ENCODE results near the gene ZC3H8.
A peak's percentile ranks its signal among the peaks of the same experiment; 100 is the strongest.
"Not testable (repeated sequence)": the region's sequence is repeated elsewhere in the genome, so short reads cannot be mapped to it uniquely, and the experiment has no call there.

The ZC3H8 gene

DNA sequence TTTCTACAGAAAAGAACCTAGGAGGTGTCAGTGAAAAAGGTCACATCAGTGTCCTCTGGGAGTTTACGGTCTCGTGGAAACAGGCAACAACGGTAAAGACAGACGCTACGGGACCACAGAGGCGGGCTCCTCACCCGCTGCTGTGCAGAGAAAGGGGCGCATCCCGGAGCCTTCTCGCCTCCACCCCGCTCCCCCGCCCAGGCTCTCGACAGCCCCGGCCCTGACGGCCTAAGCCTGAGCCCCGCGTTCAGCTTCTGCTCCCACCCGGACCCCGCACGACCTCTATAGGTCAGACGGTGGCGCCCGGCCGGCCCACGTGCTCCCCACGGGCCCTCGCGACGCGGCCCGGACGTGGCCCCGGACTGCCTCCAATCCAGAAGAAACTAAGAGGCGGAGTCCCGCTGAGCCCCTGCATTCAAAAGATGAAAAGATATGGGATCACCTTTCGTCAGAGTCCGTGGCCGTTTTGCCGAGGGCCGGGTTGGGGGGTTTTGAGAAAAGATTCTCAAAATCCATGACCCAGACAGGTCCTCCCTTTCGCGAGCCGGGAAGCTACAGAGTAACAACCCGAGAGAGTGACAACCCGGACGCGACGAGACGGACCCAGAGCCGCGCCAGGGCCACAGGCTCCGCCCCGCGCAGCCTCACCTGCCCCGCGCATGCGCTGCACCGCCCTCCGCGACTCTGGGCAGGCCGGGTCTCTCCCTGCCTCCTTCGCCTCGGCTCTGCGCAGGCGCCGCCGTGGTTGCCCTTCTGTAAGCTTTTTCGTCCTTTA is at the start of gene ZC3H8:
Gene ZC3H8, minus strand, starts transcription at position 577 of the 775 bp plus-strand sequence. Its CDS starts 61 bp downstream, at position 516.
- DNase-seq: peak; percentile 96

GRCh38 chr2:112304298-112304941 is 49.6 kb upstream of the ZC3H8 start:
- DNase-seq: no peak

- no peak for DNase-seq
These were observed 47.1 kb upstream of the ZC3H8 start for GRCh38 chr2:112301973-112302372.

- DNase-seq: no peak
These were observed 46.3 kb upstream of the ZC3H8 start for GRCh38 chr2:112301171-112301584.

DNA sequence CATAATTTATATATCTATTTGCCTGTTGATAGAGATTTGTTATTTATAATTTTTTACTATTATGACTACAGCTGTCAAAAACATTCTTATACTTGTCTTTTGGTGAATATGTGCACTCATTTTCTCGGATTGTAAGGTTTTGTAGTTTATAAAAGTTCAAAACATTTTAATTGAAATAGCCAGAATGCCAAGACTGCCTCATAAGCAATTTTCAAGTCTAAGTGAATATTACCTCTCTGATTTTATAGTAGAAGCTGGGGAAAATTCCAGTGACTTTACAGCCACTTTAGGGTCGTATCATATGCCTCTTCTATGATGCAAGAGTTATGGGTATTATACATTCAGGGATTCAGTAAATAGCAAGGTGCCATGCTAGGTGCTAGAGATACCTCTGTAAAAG is 41.6 kb upstream of the ZC3H8 start:
- DNase-seq: no peak

DNA sequence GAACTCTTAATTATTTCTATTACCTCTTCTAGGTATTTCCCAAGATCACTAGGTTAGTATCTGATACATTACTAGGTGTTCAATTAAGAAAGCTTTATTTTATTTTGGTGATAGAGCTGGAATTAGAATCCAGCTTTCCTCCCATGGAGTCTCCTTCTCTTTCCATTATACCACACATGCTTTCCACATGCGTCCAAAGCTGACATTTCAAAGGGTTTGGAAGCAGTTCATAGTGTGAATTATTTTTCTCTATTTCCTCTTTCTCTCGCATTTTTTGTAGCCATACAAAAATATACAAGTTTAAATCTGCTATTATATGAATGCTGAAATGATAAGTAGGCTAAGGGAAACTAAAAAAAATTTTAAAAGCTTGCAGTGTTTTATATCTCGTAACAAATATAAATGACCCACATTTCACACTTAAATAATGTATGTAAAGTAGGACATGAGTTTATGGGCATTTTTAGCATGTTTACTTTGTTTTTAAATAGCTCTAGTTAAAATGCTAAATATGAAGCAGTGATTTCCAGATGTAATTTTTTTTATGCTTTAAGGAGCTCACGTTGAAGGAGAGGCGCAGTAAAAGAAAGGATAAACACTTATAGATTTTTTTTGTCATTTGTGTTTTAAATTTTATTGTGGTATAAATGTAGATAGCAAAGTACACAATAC is 40.7 kb upstream of the ZC3H8 start:
- DNase-seq: no peak

DNA sequence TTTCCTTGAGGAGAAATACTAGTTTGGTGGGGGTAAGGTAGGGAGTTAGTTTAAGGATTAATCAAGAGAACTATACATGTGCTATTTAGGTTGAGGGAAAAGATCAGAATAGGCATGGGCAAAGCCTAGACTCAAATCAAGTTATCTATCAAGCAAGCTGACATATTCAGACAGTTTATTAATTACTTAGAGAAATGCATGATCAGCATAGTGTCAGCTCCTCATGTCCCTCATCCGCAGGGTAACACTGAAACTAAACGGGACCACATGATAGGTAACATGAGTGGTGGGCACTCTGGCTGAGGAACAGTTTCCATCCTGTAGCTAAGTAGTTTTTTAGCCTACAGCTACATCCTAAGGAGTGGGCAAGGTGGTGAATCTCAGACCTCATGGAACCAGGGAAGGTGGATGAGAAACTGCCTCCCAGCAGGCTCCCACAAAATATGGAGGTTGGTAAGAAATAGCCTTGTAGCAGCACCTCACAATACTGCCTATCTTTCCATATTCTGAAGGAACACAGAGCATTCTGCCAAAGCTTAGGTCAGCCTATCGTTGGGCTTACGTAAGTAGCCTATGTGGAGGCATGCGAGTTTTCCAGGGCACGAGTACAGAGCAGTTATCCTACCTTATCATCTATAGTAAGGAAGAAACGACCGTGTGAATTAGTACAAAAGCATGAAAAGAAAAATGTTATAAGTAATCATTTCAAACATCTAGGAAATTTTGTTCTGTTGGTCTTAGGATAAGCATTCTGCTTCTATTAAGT is 39.0 kb upstream of the ZC3H8 start:
- DNase-seq: no peak

DNA sequence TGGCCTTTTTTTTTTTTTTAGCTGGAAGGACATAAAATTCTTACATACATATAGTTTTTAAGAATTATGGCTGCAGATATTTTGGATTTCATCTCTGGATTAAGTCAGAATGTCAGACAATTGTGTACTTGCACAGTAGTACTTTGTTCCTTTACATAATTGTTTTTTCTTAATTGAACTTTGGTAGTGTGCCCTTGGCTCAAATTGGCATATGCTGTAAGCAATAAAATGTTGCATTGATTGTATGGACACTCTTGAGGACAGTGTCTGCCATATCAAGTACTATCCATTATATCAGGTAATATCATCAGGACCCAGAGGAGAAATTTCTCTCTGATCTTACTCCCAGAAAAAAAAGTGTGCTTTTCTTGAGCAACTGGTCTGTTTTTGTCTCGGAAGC is 35.8 kb upstream of the ZC3H8 start:
- DNase-seq: no peak

GRCh38 chr2:112290088-112290487 is 35.2 kb upstream of the ZC3H8 start:
- DNase-seq: no peak

DNA sequence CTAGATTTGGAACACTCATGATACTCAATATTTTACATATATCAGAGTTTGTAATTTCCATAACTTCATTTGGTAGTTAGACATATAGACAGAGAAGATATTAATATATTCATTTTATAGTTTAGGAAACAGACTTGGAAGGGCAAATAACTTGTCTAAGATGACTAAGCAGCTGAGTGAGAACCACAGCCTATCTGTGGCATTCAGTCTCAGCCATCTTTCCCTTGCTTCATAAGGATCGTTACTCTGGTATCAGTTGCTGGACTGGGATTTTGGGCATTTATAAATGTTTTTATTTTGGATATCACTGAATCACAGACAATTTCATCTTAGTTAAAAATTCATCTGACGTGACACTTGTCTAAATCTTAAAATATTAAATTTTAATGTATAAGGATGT is 28.7 kb upstream of the ZC3H8 start:
- not testable (repeated sequence) for DNase-seq

- not testable (repeated sequence) for DNase-seq
These were observed 27.2 kb upstream of the ZC3H8 start for GRCh38 chr2:112282066-112282465.

DNA sequence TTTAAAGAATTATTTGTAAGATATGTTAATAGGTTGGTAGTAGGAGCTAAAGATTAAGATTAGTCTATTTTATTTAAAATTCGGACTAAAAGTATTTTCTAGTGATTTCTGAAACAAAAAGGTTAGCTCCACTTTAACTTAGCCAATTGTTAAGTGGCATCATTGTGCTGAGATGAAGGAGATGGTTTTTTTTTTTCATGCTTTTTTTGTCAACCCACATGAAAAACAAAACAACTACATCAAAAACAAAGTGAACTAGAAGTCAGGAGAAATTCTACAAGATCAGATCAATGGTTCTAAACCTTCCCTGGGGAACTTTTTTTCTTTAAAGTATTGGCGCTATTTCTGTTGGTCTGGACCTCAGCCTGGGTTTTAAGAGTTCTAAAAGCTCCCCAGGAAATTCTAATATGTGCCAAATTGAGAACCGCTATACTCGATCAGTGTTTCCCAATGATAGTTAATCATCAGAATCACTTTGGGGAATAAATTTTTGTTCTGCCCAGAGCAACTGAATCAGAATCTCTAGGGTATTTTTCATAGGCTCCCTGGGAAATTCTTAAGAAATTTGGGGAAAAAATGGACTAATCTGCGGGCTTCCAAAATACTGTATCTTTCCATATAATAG is 22.9 kb upstream of the ZC3H8 start:
- no peak for DNase-seq

GRCh38 chr2:112276954-112277353 is 22.1 kb upstream of the ZC3H8 start:
- DNase-seq: no peak

GRCh38 chr2:112275887-112276773 is 21.3 kb upstream of the ZC3H8 start:
- DNase-seq: peak; percentile 84

DNA sequence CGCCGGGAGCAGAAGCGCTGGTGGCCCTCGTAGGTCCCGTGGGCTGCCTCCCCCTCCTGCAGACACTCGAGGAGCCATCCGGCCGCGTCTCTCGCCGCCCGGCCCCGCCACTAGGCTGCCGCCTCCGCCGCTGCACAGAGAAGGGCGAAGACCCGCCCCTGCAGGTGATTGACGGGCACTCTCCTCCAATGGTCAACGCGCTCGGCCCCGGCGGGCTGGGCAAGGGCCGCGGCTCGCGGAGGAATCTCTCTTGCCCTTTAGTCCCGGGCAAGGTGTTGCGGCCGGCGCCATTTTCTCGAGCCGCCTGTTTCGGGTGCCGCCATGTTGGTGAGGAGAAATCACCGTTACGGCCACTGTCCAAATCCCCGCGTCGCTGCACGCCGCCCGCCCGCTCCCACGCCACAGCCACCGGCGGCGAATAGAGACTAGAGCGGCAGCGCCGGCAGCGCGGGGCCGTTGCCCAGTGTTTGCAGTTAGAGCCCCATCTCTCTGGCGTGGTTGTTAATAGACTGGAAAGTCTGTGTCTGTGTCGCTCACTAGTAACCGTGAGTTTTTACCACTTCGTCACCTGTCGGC is 20.6 kb upstream of the ZC3H8 start, which contains the start of gene ZC3H6:
Gene ZC3H6, plus strand, starts transcription at position 287 of the 576 bp plus-strand sequence. CDS start 398 bp downstream, outside the sequence.
- peak; percentile 100 for DNase-seq

GRCh38 chr2:112273349-112273748 is 18.5 kb upstream of the ZC3H8 start:
- no peak for DNase-seq

GRCh38 chr2:112272669-112273068 is 17.8 kb upstream of the ZC3H8 start:
- no peak for DNase-seq

DNA sequence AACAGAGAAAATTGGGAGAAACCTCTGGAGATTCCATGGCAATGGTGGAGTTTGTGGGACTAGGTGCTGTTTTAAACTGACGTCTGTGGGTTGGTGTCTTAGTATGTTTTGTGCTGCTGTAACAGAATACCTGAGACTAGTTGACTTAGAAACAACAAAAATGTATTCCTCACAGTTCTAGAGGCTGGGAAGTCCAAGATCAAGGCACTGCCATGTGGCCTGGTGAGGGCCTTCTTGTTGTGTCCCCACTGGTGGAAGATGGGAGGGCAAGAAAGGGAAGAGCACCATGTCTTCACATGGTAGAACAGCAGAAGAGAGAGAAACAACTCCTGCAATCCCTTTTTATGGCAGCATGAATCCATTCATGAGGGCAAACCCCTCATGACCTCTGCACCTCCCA is 13.7 kb upstream of the ZC3H8 start:
- DNase-seq: no peak

- no peak for DNase-seq
These were observed 8.0 kb upstream of the ZC3H8 start for GRCh38 chr2:112262876-112263275.

DNA sequence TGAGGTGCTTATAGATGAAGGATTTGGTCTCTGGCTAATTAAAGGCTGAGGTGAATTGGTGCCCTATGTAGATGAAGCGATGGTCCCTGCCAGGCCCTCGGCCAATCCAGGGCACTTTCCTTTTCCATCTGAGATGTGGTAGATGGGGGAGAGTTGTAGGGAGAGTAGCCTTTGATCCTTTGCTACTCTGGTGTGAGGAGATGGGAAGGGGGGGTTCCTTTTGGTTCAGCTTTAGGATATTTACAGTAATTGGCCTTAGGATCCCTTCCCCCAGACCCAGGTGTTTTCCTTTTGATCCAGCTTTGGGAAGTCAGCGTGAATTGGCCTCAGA is 5.4 kb upstream of the ZC3H8 start:
- DNase-seq: no peak
